ENCODE measurements around the gene SNTN. TPM values are rescaled to one million over a fixed set of nuclear protein-coding genes. Genes with fewer than 3 reads are reported as not detected.

The SNTN gene
- total RNA-seq, 1 donor from 2014 or later: not detected

GRCh38 chr3:63662500-63662899, 10.0 kb downstream of the SNTN start:
- DNase-seq (no peak), ATAC-seq (ENCODE audit: low read depth) (no peak)
- Mint-ChIP-seq H3K4me3 (no peak overlapping the region), H3K36me3 (ENCODE audit: low read depth) (no peaks in the 10 kb centered on the region), H3K27me3 (no peaks in the 10 kb centered on the region), H3K27ac (no peak overlapping the region), H3K9me3 (no peaks in the 10 kb centered on the region), H3K4me1 (no peaks in the 10 kb centered on the region)
- POLR2A ChIA-PET: no interaction called here
- no peak for TF ChIP-seq CTCF (IDR thresholded peaks at IDR 0.05)
- CTCF ChIA-PET: no interaction called here
- intact Hi-C loops (cut with micrococcal nuclease): loop anchor here (5.0 kb wide), 1 partner anchor 315 kb away; no protein-coding TSS in a partner anchor

DNA sequence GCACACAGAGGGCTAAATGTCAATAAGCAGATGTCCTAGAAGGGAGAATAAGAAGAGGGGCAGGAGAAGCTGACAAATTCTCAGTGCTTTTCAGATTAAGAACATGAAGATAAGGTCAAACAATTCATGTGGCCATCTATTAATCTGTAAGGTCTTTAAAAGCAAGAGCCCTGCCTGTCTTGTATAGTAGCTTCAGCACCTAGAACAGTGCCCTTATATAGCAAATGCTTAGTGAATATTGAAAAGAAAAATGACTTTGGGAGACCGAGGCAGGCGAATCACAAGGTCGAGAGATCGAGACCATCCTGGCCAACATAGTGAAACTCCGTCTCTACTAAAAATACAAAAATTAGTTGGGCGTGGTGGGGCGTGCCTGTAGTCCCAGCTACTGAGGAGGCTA, 18.1 kb downstream of the SNTN start:
- intact Hi-C loops (cut with micrococcal nuclease): no loop called here
- no peak for TF ChIP-seq CTCF (IDR thresholded peaks at IDR 0.05)
- H3K27me3 Mint-ChIP-seq: no peaks in the 10 kb centered on the region
- no peak overlapping the region for H3K27ac Mint-ChIP-seq
- H3K4me1 Mint-ChIP-seq: no peaks in the 10 kb centered on the region
- no peaks in the 10 kb centered on the region for H3K9me3 Mint-ChIP-seq
- ChIA-PET CTCF (no interaction called here), POLR2A (no interaction called here)
- DNase-seq: no peak
- H3K36me3 Mint-ChIP-seq (ENCODE audit: low read depth): no peaks in the 10 kb centered on the region
- H3K4me3 Mint-ChIP-seq: no peak overlapping the region
- ATAC-seq (ENCODE audit: low read depth): no peak

- ChIA-PET POLR2A (no interaction called here), CTCF (no interaction called here)
- H3K27ac Mint-ChIP-seq: no peak overlapping the region
- intact Hi-C loops (cut with micrococcal nuclease): no loop called here
- H3K4me1 Mint-ChIP-seq: no peaks in the 10 kb centered on the region
- ATAC-seq (ENCODE audit: low read depth) (no peak), DNase-seq (no peak)
- H3K36me3 Mint-ChIP-seq (ENCODE audit: low read depth): no peaks in the 10 kb centered on the region
- H3K9me3 Mint-ChIP-seq: no peaks in the 10 kb centered on the region
- H3K27me3 Mint-ChIP-seq: no peaks in the 10 kb centered on the region
- H3K4me3 Mint-ChIP-seq: no peak overlapping the region
- no peak for TF ChIP-seq CTCF (IDR thresholded peaks at IDR 0.05)
Observed at GRCh38 chr3:63673111-63673510, 20.6 kb downstream of the SNTN start.

GRCh38 chr3:63674586-63674985, 22.1 kb downstream of the SNTN start:
- H3K27ac Mint-ChIP-seq: no peak overlapping the region
- no peak for TF ChIP-seq CTCF (IDR thresholded peaks at IDR 0.05)
- no peaks in the 10 kb centered on the region for H3K9me3 Mint-ChIP-seq
- no peak overlapping the region for H3K4me3 Mint-ChIP-seq
- no peaks in the 10 kb centered on the region for H3K4me1 Mint-ChIP-seq
- ChIA-PET CTCF (no interaction called here), POLR2A (no interaction called here)
- H3K27me3 Mint-ChIP-seq: no peaks in the 10 kb centered on the region
- no peak for ATAC-seq (ENCODE audit: low read depth)
- no peaks in the 10 kb centered on the region for H3K36me3 Mint-ChIP-seq (ENCODE audit: low read depth)
- intact Hi-C loops (cut with micrococcal nuclease): no loop called here
- no peak for DNase-seq

DNA sequence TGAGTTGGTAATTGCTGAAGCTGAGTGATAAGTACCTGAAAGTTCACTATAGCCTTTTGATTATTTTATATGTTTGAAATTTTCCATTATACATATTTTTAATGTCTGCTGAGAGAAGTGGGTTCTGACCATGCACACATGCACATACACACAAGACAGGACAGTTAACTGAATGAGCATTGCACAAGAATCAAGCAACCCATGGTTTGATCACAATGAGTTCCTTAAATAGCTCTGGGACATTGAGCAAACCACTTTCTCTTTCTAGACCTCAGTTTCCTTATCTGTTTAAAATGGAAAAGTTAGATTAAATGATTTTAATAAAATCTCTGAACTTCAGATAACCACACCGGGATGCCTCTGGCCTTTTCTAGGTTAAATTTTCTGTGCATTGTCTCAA, 26.7 kb downstream of the SNTN start:
- no peaks in the 10 kb centered on the region for H3K4me1 Mint-ChIP-seq
- H3K27me3 Mint-ChIP-seq: no peaks in the 10 kb centered on the region
- intact Hi-C loops (cut with micrococcal nuclease): no loop called here
- H3K9me3 Mint-ChIP-seq: no peaks in the 10 kb centered on the region
- TF ChIP-seq CTCF (IDR thresholded peaks at IDR 0.05): no peak
- ChIA-PET CTCF (no interaction called here), POLR2A (no interaction called here)
- DNase-seq (no peak), ATAC-seq (ENCODE audit: low read depth) (no peak)
- no peaks in the 10 kb centered on the region for H3K36me3 Mint-ChIP-seq (ENCODE audit: low read depth)
- no peak overlapping the region for H3K4me3 Mint-ChIP-seq
- no peak overlapping the region for H3K27ac Mint-ChIP-seq

Measured in activated B cell treated with CpG ODN at 0.5 μM for 24 hours (primary cell).